Neuron (in vitro differentiated cells): ENCODE measurements around the gene MBD3.
A peak's percentile ranks its signal among the peaks of the same experiment; 100 is the strongest.

Experiments
- H2AFZ ChIP-seq: one replicate; pipeline ENCODE4 v1.6.1; 2013; ENCODE audit warnings: low read depth, mild to moderate bottlenecking, inconsistent platforms, low read length, moderate library complexity
- H3K27me3 ChIP-seq: one replicate; pipeline ENCODE4 v1.6.1; 2013; ENCODE audit warnings: low read length; ENCODE audit not compliant: insufficient read depth
- H3K36me3 ChIP-seq: one replicate; pipeline ENCODE4 v1.6.1; 2013; ENCODE audit warnings: low read length; ENCODE audit not compliant: insufficient read depth
- H3K4me1 ChIP-seq: one replicate; pipeline ENCODE4 v1.6.1; 2013; ENCODE audit warnings: low read length; ENCODE audit not compliant: insufficient read depth
- H3K4me3 ChIP-seq: 2 replicates; pipeline ENCODE4 v1.5.1; 2013; ENCODE audit warnings: mild to moderate bottlenecking, low read length, moderate library complexity
- H3K9me3 ChIP-seq: one replicate; pipeline ENCODE4 v1.6.1; 2013; ENCODE audit warnings: low read length

The MBD3 gene

DNA sequence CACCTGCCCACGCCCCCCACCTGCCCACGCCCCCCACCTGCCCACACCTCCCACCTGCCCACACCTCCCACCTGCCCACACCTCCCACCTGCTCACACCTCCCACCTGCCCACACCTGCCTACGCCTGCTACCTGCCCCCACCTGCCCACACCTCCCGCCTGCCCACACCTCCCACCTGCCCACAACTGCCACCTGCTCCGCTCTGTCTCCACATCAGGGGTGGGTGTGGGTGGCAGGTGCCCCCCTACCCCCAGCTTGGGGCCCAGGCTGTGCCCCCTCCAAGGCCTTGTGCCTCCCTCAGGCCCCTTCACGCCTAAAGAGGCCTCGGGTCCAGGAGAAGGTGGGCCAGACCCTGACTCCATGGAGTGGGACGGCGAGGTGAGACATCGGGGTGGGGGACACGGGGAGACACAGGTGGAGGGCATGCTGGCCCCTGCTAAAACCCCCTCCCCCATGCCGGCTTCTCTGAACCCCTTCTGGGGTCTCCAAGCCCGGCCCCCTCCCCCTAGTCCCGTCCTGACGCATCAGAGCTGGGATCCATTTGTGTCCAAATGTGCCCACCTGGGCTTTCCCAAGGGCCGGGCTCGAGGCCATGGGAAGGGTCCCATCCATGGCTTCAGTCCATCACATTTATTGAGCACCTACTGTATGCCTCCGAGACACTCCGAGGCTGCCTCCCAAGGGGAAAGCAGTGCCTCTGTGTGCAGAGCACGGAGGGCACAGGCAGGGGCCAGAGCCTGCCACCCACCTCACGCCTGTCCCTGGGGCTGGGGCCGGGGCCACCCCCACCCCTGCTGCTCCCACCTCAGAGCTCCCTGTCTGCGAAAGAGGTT, 63.9 kb downstream of the MBD3 start:
- Histone ChIP-seq H2AFZ (no peak overlapping the region), H3K9me3 (no peaks in the 10 kb centered on the region), H3K27me3 (peaks cover 32% of the 10 kb centered on the region), H3K36me3 (no peaks in the 10 kb centered on the region), H3K4me1 (no peaks in the 10 kb centered on the region), H3K4me3 (no peak overlapping the region)

DNA sequence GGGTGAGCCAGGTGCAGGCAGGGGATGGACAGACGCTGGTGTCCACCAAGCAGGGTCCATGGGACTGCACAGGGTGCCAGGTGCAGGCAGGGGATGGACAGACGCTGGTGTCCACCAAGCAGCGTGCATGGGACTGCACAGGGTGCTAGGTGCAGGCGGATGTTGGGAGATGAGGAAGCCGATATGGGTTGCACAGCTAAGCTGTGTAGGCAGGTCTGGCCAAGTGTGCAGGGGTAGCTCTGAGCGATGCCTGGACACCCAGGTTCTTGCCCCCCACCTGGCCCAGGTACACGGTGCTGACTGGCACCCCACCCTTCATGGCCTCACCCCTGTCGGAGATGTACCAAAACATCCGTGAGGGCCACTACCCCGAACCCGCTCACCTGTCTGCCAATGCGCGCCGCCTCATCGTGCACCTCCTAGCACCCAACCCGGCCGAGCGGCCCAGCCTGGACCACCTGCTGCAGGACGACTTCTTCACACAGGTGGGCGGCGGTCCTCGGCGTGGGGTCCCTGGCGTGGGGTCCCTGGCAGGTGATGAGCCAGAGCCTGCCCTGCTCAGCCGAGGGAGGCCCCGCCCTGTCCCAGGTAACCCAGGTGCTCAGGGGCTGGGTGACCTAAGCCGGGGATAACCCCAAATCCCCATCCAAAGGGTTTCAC, 64.9 kb downstream of the MBD3 start:
- H3K4me1 ChIP-seq, result no peaks in the 10 kb centered on the region
- no peaks in the 10 kb centered on the region for H3K36me3 ChIP-seq
- no peak overlapping the region for H3K4me3 ChIP-seq
- no peaks in the 10 kb centered on the region for H3K9me3 ChIP-seq
- H2AFZ ChIP-seq, result no peak overlapping the region
- H3K27me3 ChIP-seq, result peaks cover 42% of the 10 kb centered on the region

DNA sequence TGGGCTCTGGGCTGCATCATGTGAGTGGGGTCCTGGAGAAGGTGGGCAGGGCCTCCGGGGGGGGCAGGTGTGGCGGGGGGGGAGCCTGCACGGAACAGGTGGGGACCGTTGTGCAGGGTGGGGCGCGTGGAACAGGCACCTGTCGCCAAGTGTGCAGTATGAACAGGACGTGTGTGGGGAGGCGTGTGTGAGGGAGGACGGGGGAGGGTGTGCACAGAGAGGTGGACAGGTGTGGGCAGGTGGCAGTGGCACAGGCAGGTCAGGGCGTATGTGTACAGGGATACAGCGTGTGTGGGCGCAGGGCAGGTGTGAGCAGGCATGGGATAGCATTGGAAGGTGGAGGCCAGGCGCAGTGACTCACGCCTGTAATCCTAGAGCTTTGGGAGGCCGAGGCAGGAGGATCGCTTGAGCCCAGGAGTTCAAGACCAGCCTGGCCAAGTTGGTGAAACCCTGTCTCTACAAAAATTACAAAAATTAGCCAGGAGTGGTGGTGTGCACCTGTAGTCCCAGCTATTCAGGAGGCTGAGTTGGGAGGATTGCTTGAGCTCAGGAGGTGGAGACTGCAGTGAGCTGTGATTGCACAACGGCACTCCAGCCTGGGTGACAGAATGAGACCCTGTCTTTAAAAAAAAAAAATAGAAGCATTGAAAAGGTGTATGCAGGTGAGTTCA, 65.6 kb downstream of the MBD3 start:
- Histone ChIP-seq H3K36me3 (no peaks in the 10 kb centered on the region), H3K27me3 (peaks cover 48% of the 10 kb centered on the region), H3K4me3 (no peak overlapping the region), H3K4me1 (no peaks in the 10 kb centered on the region), H3K9me3 (no peaks in the 10 kb centered on the region), H2AFZ (no peak overlapping the region)

DNA sequence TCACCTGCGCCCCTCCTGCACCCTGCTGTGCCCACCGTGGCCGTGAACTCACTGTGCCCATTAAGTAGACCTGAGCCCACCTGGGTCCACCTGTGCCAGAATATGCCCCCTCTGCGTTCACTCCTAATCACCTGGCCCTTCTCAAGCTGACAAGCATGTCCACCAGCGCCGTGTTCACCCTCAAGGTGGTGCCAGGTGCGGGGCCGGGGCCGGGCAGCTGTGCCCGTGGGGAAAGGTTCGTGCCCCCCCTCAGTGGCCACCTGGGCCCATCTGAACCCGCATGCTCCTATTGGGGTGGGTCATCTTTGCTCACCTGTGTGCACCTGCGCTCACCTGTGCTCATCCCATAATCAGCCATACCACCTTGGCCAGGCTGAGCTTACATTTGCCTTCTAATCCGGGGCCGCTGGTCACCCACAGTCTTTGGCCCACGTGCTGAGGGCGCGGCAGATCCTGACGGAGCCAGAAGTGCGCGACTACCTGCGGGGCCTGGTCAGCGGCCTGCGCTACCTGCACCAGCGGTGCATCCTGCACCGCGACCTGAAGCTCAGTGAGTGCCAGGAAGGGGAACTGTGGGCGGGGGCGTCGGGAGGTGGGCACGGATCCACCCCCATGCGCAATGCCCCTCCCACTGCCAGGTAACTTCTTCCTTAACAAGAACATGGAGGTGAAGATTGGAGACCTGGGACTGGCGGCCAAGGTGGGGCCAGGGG, 66.4 kb downstream of the MBD3 start:
- H3K36me3 ChIP-seq, result no peaks in the 10 kb centered on the region
- no peak overlapping the region for H2AFZ ChIP-seq
- no peak overlapping the region for H3K4me3 ChIP-seq
- peaks cover 57% of the 10 kb centered on the region for H3K27me3 ChIP-seq
- H3K4me1 ChIP-seq, result no peaks in the 10 kb centered on the region
- no peaks in the 10 kb centered on the region for H3K9me3 ChIP-seq

DNA sequence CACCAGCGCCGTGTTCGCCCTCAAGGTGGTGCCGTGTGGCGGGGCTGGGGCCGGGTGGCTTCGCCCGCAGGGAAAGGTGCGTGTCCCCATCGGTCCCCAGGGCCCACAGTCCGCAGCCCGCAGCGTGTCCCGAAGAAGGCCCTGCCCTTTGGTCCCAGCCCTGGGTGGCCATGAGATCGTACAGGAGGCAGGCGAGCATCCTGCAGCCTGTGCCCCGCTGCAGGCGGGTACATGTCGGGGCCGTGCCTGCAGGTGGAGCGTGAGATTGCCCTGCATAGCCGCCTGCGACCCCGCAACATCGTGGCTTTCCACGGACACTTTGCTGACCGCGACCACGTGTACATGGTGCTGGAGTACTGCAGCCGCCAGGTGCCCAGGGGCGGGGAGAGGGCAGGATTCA, 67.3 kb downstream of the MBD3 start:
- Histone ChIP-seq H3K4me3 (no peak overlapping the region), H3K36me3 (no peaks in the 10 kb centered on the region), H3K27me3 (peaks cover 58% of the 10 kb centered on the region), H3K4me1 (no peaks in the 10 kb centered on the region), H2AFZ (no peak overlapping the region), H3K9me3 (no peaks in the 10 kb centered on the region)

DNA sequence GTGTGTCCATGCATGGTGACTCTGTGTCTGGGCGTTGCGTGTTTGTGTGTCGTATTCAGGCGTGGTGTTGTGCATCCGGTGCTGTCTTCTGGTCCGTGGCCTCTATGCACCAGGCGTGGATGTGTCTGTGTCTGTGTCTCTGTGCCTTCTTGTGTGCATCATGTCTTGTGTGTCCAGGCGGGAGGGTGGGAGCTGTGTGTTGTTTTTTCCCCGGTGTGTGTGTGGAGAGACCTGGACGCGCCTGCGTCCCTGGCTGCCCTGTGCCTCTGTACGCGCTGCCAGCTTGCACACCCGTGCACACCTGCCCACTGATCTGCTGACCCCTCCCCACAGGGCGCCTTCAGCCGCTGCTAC, 67.7 kb downstream of the MBD3 start:
- H3K27me3 ChIP-seq, result peaks cover 57% of the 10 kb centered on the region
- no peaks in the 10 kb centered on the region for H3K36me3 ChIP-seq
- no peaks in the 10 kb centered on the region for H3K4me1 ChIP-seq
- H2AFZ ChIP-seq, result no peak overlapping the region
- H3K9me3 ChIP-seq, result no peaks in the 10 kb centered on the region
- no peak overlapping the region for H3K4me3 ChIP-seq

DNA sequence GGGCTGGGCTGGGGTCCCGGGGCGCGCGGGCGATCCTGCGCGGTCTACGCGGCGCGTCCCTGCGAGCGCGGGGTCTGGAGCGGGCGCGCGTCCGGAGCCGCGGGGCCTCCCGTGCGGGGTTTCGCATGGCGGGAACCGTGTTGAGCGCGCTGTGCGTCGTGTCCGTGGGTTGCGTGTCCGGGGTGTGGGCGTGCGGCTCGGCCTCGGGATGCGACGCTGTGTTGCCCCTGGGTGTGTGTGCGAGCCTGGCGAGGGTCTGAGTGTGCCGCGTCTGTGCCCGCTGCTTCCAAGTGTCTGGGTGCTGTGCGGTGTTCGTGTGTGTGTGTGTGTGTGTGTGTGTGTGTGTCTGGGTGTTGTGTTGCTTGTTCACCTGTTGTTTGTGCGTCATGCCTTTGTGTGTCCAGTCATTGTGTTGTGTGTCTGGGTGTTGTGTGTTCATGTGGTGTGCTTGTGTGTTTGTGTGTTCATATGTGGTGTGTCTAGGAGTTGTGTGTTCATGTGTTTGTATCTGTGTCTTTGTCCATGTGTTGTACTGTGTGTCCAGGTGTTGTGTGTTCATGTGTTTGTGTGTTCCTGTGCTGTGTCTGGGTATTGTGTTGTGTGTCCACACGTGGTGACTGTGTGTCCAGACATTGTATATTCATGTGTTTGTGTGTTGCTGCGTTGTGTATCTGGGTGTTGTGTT, 68.2 kb downstream of the MBD3 start:
- Histone ChIP-seq H3K9me3 (no peaks in the 10 kb centered on the region), H3K36me3 (no peaks in the 10 kb centered on the region), H3K4me3 (peak overlapping the region; percentile 22), H2AFZ (no peak overlapping the region), H3K4me1 (no peaks in the 10 kb centered on the region), H3K27me3 (peaks cover 54% of the 10 kb centered on the region)
